B cell (primary cell): Measurements from ENCODE around the gene RXYLT1.
"Not testable (repeated sequence)": the region's sequence is repeated elsewhere in the genome, so short reads cannot be mapped to it uniquely, and the experiment has no call there.

Experiments used
- EZH2 ChIP-seq: IDR thresholded peaks from 2 replicates; pipeline ENCODE4 v1.6.1; 2012; ENCODE audit warnings: borderline replicate concordance, low read depth, mild to moderate bottlenecking, moderate library complexity, low read length; ENCODE audit not compliant: insufficient read depth, poor library complexity, severe bottlenecking
- TF ChIP-seq, protein P1 (sequence below): fragments of 200-600 bp; IDR thresholded peaks from one replicate; pipeline ENCODE4 v1.8.0; 2022; ENCODE audit warnings: antibody characterized with exemption, mild to moderate bottlenecking

DNA sequence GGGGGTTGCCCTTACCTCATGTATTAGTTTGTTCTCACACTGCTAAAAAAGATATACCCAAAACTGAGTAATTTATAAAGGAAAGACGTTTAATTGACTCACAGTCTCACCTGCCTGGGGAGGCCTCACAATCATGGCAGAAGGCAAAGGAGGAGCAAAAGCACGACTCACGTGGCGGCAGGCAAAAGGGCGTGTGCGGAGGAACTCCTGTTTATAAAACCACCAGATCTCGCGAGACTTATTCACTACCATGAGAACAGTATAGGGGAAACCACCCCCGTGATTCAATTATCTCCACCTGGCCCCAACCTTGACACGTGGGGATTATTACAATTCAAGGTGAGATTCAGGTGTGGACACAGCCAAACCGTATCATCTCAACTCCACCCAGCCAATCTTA lies 33.2 kb upstream of the RXYLT1 start:
- TF ChIP-seq, protein P1, sequence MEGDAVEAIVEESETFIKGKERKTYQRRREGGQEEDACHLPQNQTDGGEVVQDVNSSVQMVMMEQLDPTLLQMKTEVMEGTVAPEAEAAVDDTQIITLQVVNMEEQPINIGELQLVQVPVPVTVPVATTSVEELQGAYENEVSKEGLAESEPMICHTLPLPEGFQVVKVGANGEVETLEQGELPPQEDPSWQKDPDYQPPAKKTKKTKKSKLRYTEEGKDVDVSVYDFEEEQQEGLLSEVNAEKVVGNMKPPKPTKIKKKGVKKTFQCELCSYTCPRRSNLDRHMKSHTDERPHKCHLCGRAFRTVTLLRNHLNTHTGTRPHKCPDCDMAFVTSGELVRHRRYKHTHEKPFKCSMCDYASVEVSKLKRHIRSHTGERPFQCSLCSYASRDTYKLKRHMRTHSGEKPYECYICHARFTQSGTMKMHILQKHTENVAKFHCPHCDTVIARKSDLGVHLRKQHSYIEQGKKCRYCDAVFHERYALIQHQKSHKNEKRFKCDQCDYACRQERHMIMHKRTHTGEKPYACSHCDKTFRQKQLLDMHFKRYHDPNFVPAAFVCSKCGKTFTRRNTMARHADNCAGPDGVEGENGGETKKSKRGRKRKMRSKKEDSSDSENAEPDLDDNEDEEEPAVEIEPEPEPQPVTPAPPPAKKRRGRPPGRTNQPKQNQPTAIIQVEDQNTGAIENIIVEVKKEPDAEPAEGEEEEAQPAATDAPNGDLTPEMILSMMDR: not testable (repeated sequence)
- not testable (repeated sequence) for TF ChIP-seq EZH2
